Thymus (tissue), 11 donors: ENCODE results near the gene APP. TPM values are rescaled to one million over a fixed set of nuclear protein-coding genes. Genes with fewer than 3 reads are reported as not detected.

Experiments
- DNase-seq, 9 donors: peaks; one replicate each; pipeline ENCODE4 v3.0.0-alpha.2; 2013; ENCODE audit warnings: low spot score in 9 of 9, low read depth in 6 of 9, missing footprints in 1 of 9
- H3K27ac ChIP-seq, 2 donors: one replicate each; pipeline ENCODE4 v1.5.1; 2013; ENCODE audit warnings: control low read depth in 1 of 2, low read depth in 1 of 2, low read length in 1 of 2, mild to moderate bottlenecking in 1 of 2, moderate library complexity in 1 of 2
- H3K27me3 ChIP-seq, 2 donors: one replicate each; pipeline ENCODE4 v1.5.1; 2013; ENCODE audit warnings: low read length in 1 of 2; ENCODE audit not compliant: control insufficient read depth in 2 of 2, insufficient read depth in 1 of 2
- H3K36me3 ChIP-seq, 2 donors: one replicate each; pipeline ENCODE4 v1.5.1; 2013; ENCODE audit warnings: low read length in 1 of 2, mild to moderate bottlenecking in 1 of 2, moderate library complexity in 1 of 2; ENCODE audit not compliant: control insufficient read depth in 2 of 2, insufficient read depth in 2 of 2
- H3K4me1 ChIP-seq, 2 donors: one replicate each; pipeline ENCODE4 v1.5.1; 2013; ENCODE audit warnings: low read length in 2 of 2; ENCODE audit not compliant: control insufficient read depth in 2 of 2, insufficient read depth in 2 of 2
- H3K4me3 ChIP-seq, 2 donors: one replicate each; pipeline ENCODE4 v1.5.1; 2013; ENCODE audit warnings: low read length in 2 of 2, control low read depth in 1 of 2, mild to moderate bottlenecking in 1 of 2
- H3K9me3 ChIP-seq, 2 donors: one replicate each; pipeline ENCODE4 v1.5.1; 2013; ENCODE audit warnings: low read length in 1 of 2, mild to moderate bottlenecking in 1 of 2; ENCODE audit not compliant: control insufficient read depth in 2 of 2, insufficient read depth in 1 of 2
- WGBS: extraction: QIAGEN DNeasy Blood & Tissue Kit; methylation state at CpG from one replicate; pipeline ENCODE4 v1.1.7; 2013; 5-methylcytosine and 5-hydroxymethylcytosine counted together
- polyA plus RNA-seq: library from polyadenylated mRNA; stranded (reverse); fragments of 200-250 nt; gene quantifications from one replicate; pipeline ENCODE4 v1.2.3, GENCODE V29; 2013
- total RNA-seq: library from RNA; stranded (reverse); fragments of 120-200 nt; gene quantifications from one replicate; pipeline ENCODE4 v1.2.4, GENCODE V29; 2013
- donor health status: healthy.

Gene APP
- total and polyA plus RNA-seq, 2 donors, result 110 to 152 TPM

GRCh38 chr21:25967181-25967900, 203.2 kb downstream of the APP start:
- H3K4me3 ChIP-seq, result no peak overlapping the region
- peak in 7 of 9 donors; percentile 8 to 74 (median 38) for DNase-seq
- no peaks in the 10 kb centered on the region for H3K4me1 ChIP-seq
- no peaks in the 10 kb centered on the region for H3K9me3 ChIP-seq
- WGBS, result 32% methylated on average over 4 of the region's 4 CpGs
- H3K27me3 ChIP-seq, result no peaks in the 10 kb centered on the region
- peaks cover under 1 to 12% of the 10 kb centered on the region in 2 donors for H3K36me3 ChIP-seq
- H3K27ac ChIP-seq, result peak overlapping the region; percentile 20 to 72

- no peaks in the 10 kb centered on the region for H3K27me3 ChIP-seq
- H3K27ac ChIP-seq, result no peak overlapping the region
- peaks cover 0 to 6% of the 10 kb centered on the region in 2 donors for H3K36me3 ChIP-seq
- DNase-seq, result no peak
- no peak overlapping the region for H3K4me3 ChIP-seq
- 97% methylated on average over 3 of the region's 3 CpGs for WGBS
- no peaks in the 10 kb centered on the region for H3K9me3 ChIP-seq
- H3K4me1 ChIP-seq, result peaks cover 1% of the 10 kb centered on the region in 2 donors
These were observed 204.4 kb downstream of the APP start for GRCh38 chr21:25965951-25966707.

GRCh38 chr21:25964926-25965325, 205.6 kb downstream of the APP start:
- over 99% methylated on average over 5 of the region's 5 CpGs for WGBS
- Histone ChIP-seq H3K9me3 (no peaks in the 10 kb centered on the region), H3K36me3 (no peaks in the 10 kb centered on the region), H3K4me3 (no peak overlapping the region), H3K27me3 (no peaks in the 10 kb centered on the region), H3K4me1 (peaks cover 4 to 11% of the 10 kb centered on the region in 2 donors), H3K27ac (no peak overlapping the region)
- DNase-seq, result no peak

DNA sequence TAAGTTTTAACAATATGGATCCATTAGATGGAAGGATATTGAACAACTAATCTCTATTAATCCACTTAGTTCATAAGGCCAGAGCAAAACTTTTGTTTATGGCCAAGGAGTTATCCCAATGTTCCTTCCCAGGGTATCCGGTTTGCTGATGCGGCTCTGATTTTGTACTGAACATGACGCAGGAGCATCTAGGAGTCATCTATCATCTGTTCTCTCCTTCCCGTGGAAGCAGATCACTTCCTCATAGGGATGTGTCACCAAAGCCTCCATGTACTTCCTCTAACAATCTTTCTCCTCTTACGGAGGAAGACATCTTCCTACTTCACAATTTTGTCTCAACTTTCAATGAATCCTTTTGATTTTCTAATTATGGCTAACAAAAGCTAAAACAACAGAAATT, 206.6 kb downstream of the APP start:
- Histone ChIP-seq H3K4me1 (peaks cover 4 to 11% of the 10 kb centered on the region in 2 donors), H3K36me3 (no peaks in the 10 kb centered on the region), H3K27me3 (no peaks in the 10 kb centered on the region), H3K4me3 (no peak overlapping the region), H3K27ac (no peak overlapping the region), H3K9me3 (no peaks in the 10 kb centered on the region)
- no peak for DNase-seq
- 88% methylated on average over 5 of the region's 5 CpGs for WGBS

- no peaks in the 10 kb centered on the region for H3K27me3 ChIP-seq
- H3K4me3 ChIP-seq, result no peak overlapping the region
- H3K27ac ChIP-seq, result no peak overlapping the region
- H3K9me3 ChIP-seq, result no peaks in the 10 kb centered on the region
- H3K36me3 ChIP-seq, result no peaks in the 10 kb centered on the region
- DNase-seq, result no peak
- peaks cover 4 to 11% of the 10 kb centered on the region in 2 donors for H3K4me1 ChIP-seq
- WGBS, result 93% methylated on average over 5 of the region's 5 CpGs
These were observed 207.4 kb downstream of the APP start for GRCh38 chr21:25963181-25963580.

DNA sequence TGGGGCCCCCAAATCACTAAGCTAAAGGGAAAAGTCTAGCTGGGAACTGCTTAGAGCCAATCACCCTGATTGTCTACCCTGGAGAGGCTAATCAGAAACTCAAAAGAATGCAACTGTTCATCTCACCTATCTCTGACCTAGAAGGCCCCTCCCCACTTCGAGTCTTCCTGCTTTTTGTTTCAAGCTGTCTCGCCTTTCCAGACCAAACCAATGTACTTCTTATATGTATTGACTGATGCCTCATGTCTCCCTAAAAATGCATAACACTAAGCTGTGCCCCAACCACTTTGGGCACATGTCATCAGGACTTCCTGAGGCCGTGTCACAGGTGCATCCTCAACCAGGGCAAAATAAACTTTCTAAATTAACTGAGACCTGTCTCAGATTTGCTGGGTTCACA, 209.5 kb downstream of the APP start:
- no peak overlapping the region for H3K4me3 ChIP-seq
- DNase-seq, result peak in 5 of 9 donors; percentile 21 to 66 (median 33)

GRCh38 chr21:25960402-25960801, 210.2 kb downstream of the APP start:
- Histone ChIP-seq H3K4me1 (peaks cover 4 to 11% of the 10 kb centered on the region in 2 donors), H3K4me3 (no peak overlapping the region), H3K27me3 (no peaks in the 10 kb centered on the region), H3K9me3 (no peaks in the 10 kb centered on the region), H3K36me3 (peaks cover 0 to 7% of the 10 kb centered on the region in 2 donors), H3K27ac (peak overlapping the region in 1 of 2 donors; percentile 16)
- peak in 2 of 9 donors; percentile 14 to 39 for DNase-seq
- 64% methylated on average over 4 of the region's 4 CpGs for WGBS

More for the DNA sequence above, 209.5 kb downstream of the APP start:
- peaks cover 4 to 11% of the 10 kb centered on the region in 2 donors for H3K4me1 ChIP-seq
- no peaks in the 10 kb centered on the region for H3K9me3 ChIP-seq
- H3K27me3 ChIP-seq, result no peaks in the 10 kb centered on the region
- H3K36me3 ChIP-seq, result peaks cover 0 to 2% of the 10 kb centered on the region in 2 donors
- H3K27ac ChIP-seq, result peak overlapping the region in 1 of 2 donors; percentile 53
- 9% methylated on average over 3 of the region's 3 CpGs for WGBS

GRCh38 chr21:25959799-25960198, 210.8 kb downstream of the APP start:
- H3K36me3 ChIP-seq, result peaks cover 0 to 9% of the 10 kb centered on the region in 2 donors
- H3K4me1 ChIP-seq, result peaks cover 4 to 11% of the 10 kb centered on the region in 2 donors
- 96% methylated on average over 3 of the region's 3 CpGs for WGBS
- no peaks in the 10 kb centered on the region for H3K27me3 ChIP-seq
- no peaks in the 10 kb centered on the region for H3K9me3 ChIP-seq
- H3K4me3 ChIP-seq, result no peak overlapping the region
- DNase-seq, result no peak
- H3K27ac ChIP-seq, result no peak overlapping the region
